Measurements from ENCODE around the gene HIVEP1. TPM values are rescaled to one million over a fixed set of nuclear protein-coding genes. Genes with fewer than 3 reads are reported as not detected.
A peak's percentile ranks its signal among the peaks of the same experiment; 100 is the strongest.

HIVEP1 gene
- total RNA-seq, 1 experiment from 2014 or later, result 6.6 TPM

DNA sequence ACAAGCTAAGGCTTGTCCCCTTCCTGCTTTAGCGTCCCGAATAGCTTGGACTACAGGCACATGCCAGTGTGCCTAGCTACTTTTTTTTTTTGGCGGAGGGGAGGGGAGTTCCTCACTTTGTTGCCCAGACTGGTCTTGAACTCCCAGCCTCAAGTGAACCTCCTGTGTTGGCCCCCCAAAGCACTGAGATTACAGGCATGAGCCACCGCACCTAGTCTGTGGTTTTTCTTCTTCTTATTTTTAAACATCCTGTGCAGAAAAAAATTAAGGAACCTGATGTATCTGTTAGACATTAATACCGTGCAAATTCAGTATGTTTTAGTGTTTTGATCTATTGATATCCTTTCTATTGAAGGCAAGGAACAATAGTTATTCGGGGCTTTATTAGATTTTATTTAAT is 25.7 kb downstream of the HIVEP1 start:
- Histone ChIP-seq H3K9me2 (replicated peaks; ENCODE audit: low read length) (no peaks in the 10 kb centered on the region), H2AFZ (ENCODE audit: low read length) (no peak overlapping the region), H3K79me2 (ENCODE audit: low read length) (0 out of 2 replicates have a peak, but pooled peaks cover 5% of the 10 kb centered on the region), H3F3A (ENCODE audit: low read length, unreplicated experiment) (no peaks in the 10 kb centered on the region), H3K4me2 (ENCODE audit: low read length) (no peak overlapping the region), H3K9me3 (ENCODE audit: low read length) (no peaks in the 10 kb centered on the region), H3K4me1 (ENCODE audit: insufficient read depth, low read length) (peaks cover 6% of the 10 kb centered on the region; the same call in 1 of the 2 replicates), H3K27ac (ENCODE audit: low read length) (no peak overlapping the region), H3K9ac (ENCODE audit: low read length) (no peak overlapping the region), H4K20me1 (ENCODE audit: low read length) (no peaks in the 10 kb centered on the region), H3K4me3 (ENCODE audit: low read length) (no peak overlapping the region), H3K36me3 (ENCODE audit: low read depth, low read length) (no peaks in the 10 kb centered on the region), H3K27me3 (ENCODE audit: low read length) (no peaks in the 10 kb centered on the region)
- ChIA-PET CTCF (no interaction called here), POLR2A (ENCODE audit: unreplicated experiment) (no interaction called here)
- DNase-seq, result no peak
- intact Hi-C loops (cut with micrococcal nuclease), result loop anchor here (2.0 to 5.0 kb wide), 2 partner anchors 35 to 383 kb away; no protein-coding TSS in a partner anchor
- TF ChIP-seq EZH2phosphoT487 (IDR thresholded peaks at IDR 0.05; ENCODE audit: borderline replicate concordance, low read length) (no peak), EZH2 (IDR thresholded peaks at IDR 0.05; ENCODE audit: low read length, unreplicated experiment) (no peak)
- TF ChIP-seq, protein P1, sequence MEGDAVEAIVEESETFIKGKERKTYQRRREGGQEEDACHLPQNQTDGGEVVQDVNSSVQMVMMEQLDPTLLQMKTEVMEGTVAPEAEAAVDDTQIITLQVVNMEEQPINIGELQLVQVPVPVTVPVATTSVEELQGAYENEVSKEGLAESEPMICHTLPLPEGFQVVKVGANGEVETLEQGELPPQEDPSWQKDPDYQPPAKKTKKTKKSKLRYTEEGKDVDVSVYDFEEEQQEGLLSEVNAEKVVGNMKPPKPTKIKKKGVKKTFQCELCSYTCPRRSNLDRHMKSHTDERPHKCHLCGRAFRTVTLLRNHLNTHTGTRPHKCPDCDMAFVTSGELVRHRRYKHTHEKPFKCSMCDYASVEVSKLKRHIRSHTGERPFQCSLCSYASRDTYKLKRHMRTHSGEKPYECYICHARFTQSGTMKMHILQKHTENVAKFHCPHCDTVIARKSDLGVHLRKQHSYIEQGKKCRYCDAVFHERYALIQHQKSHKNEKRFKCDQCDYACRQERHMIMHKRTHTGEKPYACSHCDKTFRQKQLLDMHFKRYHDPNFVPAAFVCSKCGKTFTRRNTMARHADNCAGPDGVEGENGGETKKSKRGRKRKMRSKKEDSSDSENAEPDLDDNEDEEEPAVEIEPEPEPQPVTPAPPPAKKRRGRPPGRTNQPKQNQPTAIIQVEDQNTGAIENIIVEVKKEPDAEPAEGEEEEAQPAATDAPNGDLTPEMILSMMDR (conservative IDR thresholded peaks at IDR 0.05; ENCODE audit: low read depth, low read length), result no peak
- no peak for ATAC-seq
- BruUV-seq (replicated peaks), result no TSS peak

DNA sequence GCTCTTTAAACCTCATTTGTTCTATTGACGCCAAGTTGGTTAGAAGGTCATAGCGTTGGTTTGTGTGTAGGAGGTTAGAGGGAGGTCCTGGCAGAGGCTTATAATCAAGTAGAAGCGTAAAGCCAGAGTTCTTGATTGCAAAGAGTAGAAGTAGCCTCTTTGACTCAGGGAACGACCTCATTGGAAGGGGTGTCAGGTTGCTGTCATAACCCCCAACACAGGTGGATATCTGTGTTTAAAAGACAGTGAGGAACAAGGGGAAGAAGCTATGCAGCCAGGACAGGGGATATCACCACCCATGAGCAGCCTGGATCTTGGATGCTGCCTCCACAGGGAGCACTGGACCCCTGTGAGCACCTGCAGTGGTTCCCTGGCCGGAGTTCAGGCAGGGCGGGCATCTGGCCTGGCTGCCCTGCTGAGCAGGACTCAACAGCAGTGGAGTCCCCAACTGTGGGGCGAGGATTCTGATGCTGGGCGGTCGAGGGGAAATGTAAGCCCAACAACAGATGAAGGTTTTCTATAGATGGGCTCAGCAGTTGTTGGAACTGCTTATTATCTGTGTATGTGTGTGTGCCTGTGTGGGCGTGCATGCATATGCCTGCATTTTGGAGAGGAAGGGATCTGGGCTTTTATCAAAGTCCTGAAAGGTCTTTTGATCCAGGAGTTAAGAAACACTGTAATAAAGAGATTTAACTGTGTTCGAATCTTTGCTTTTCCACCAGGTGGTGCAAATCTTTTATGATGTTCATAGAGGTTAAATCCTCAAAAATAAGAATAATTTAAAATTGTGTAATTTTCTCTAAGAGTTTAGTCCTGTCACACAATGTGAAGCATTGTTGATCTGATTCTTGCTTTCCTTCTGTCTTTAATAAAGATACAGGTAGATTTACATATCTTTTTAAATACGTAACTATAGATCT is 27.7 kb downstream of the HIVEP1 start:
- ChIA-PET CTCF (interaction anchor here (0.6 kb wide), 1 partner anchor 193 kb away, joined by 3 read pairs; no protein-coding TSS in a partner anchor), POLR2A (ENCODE audit: unreplicated experiment) (no interaction called here)
- no peak overlapping the region for H3K9ac ChIP-seq (ENCODE audit: low read length)
- no peaks in the 10 kb centered on the region for H4K20me1 ChIP-seq (ENCODE audit: low read length)
- no peaks in the 10 kb centered on the region for H3K9me2 ChIP-seq (replicated peaks; ENCODE audit: low read length)
- no peaks in the 10 kb centered on the region for H3K9me3 ChIP-seq (ENCODE audit: low read length)
- ATAC-seq (no peak), DNase-seq (no peak)
- intact Hi-C loops (cut with micrococcal nuclease), result loop anchor here (5.0 kb wide), 2 partner anchors 33 to 193 kb away; no protein-coding TSS in a partner anchor
- H3K4me2 ChIP-seq (ENCODE audit: low read length), result no peak overlapping the region
- no TSS peak for BruUV-seq (replicated peaks)
- H3K4me3 ChIP-seq (ENCODE audit: low read length), result no peak overlapping the region
- H3K36me3 ChIP-seq (ENCODE audit: low read depth, low read length), result no peaks in the 10 kb centered on the region
- H3K79me2 ChIP-seq (ENCODE audit: low read length), result 0 out of 2 replicates have a peak, but pooled peaks cover 5% of the 10 kb centered on the region
- H3K4me1 ChIP-seq (ENCODE audit: insufficient read depth, low read length), result no peaks in the 10 kb centered on the region
- H3F3A ChIP-seq (ENCODE audit: low read length, unreplicated experiment), result no peaks in the 10 kb centered on the region
- no peak overlapping the region for H2AFZ ChIP-seq (ENCODE audit: low read length)
- no peak overlapping the region for H3K27ac ChIP-seq (ENCODE audit: low read length)
- no peaks in the 10 kb centered on the region for H3K27me3 ChIP-seq (ENCODE audit: low read length)
- no peak for TF ChIP-seq EZH2 (IDR thresholded peaks at IDR 0.05; ENCODE audit: low read length, unreplicated experiment)
- TF ChIP-seq, protein P1 (conservative IDR thresholded peaks at IDR 0.05; ENCODE audit: low read depth, low read length), result peak; percentile 45; the same call in 1 of the 2 replicates

DNA sequence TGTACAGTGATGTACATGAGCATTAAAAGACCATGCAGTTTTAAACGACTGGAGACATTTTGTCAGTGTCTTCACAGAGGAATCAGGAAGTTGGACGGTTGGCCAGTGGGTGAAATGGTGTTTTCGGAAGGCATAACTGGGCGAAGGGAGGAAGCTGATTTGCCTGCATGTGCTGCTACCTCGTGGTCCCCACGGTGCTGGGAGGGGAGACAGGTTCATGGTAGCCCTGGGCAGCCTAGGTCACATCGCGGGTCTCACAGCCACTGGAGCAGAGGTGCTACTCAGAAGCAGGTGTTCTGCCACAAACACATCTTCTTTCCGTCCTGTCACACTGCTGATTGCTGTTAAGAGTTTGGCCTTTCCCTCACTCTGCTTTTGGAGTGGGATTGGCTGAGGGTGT is 35.2 kb downstream of the HIVEP1 start:
- no peaks in the 10 kb centered on the region for H3K27me3 ChIP-seq (ENCODE audit: low read length)
- no peak for ATAC-seq
- no peak overlapping the region for H2AFZ ChIP-seq (ENCODE audit: low read length)
- no peaks in the 10 kb centered on the region for H3F3A ChIP-seq (ENCODE audit: low read length, unreplicated experiment)
- no peak overlapping the region for H3K4me3 ChIP-seq (ENCODE audit: low read length)
- H4K20me1 ChIP-seq (ENCODE audit: low read length), result no peaks in the 10 kb centered on the region
- intact Hi-C loops (cut with micrococcal nuclease), result no loop called here
- no peaks in the 10 kb centered on the region for H3K4me1 ChIP-seq (ENCODE audit: insufficient read depth, low read length)
- H3K9me2 ChIP-seq (replicated peaks; ENCODE audit: low read length), result no peaks in the 10 kb centered on the region
- H3K79me2 ChIP-seq (ENCODE audit: low read length), result 0 out of 2 replicates have a peak, but pooled peaks cover 5% of the 10 kb centered on the region
- CTCF ChIA-PET, result no interaction called here
- H3K9ac ChIP-seq (ENCODE audit: low read length), result no peak overlapping the region
- TF ChIP-seq EZH2phosphoT487 (IDR thresholded peaks at IDR 0.05; ENCODE audit: borderline replicate concordance, low read length), result no peak
- no peak for TF ChIP-seq EZH2 (IDR thresholded peaks at IDR 0.05; ENCODE audit: low read length, unreplicated experiment)
- TF ChIP-seq, protein P1 (conservative IDR thresholded peaks at IDR 0.05; ENCODE audit: low read depth, low read length), result no peak
- H3K4me2 ChIP-seq (ENCODE audit: low read length), result no peak overlapping the region
- no peak for DNase-seq
- H3K27ac ChIP-seq (ENCODE audit: low read length), result no peak overlapping the region
- H3K36me3 ChIP-seq (ENCODE audit: low read depth, low read length), result no peaks in the 10 kb centered on the region
- no peaks in the 10 kb centered on the region for H3K9me3 ChIP-seq (ENCODE audit: low read length)
- no TSS peak for BruUV-seq (replicated peaks)
- POLR2A ChIA-PET (ENCODE audit: unreplicated experiment), result no interaction called here
